CD14-positive monocyte (primary cell): ENCODE results near the gene NEGR1. TPM values are rescaled to one million over a fixed set of nuclear protein-coding genes. Genes with fewer than 3 reads are reported as not detected.

ENCODE experiments used
- DNase-seq, 3 donors: peaks; one replicate each; pipeline ENCODE4 v3.0.0-alpha.2; 2011 to 2022
- H2AFZ ChIP-seq: 2 replicates; pipeline ENCODE4 v1.6.0; 2012; ENCODE audit warnings: mild to moderate bottlenecking, low read depth, low read length, inconsistent platforms; ENCODE audit not compliant: insufficient read depth, poor library complexity, severe bottlenecking
- H3K27ac ChIP-seq, 2 donors: 1 replicate in 1 of 2; 2 replicates in 1 of 2; pipeline ENCODE4 v1.5.1; 2012 to 2013; ENCODE audit warnings: low read length in 2 of 2, control low read depth in 1 of 2, inconsistent platforms in 1 of 2, low read depth in 1 of 2, mild to moderate bottlenecking in 1 of 2
- H3K27me3 ChIP-seq, 2 donors: one replicate each; pipeline versions ENCODE4 v1.6.0 to v1.6.1; 2011 to 2013; ENCODE audit warnings: low read length in 2 of 2; ENCODE audit not compliant: control insufficient read depth in 2 of 2, insufficient read depth in 2 of 2
- H3K36me3 ChIP-seq, 2 donors: replicated peaks in 1 of 2; 1 replicate in 1 of 2; 2 replicates in 1 of 2; pipeline versions ENCODE4 v1.5.1 to v1.6.1; 2012 to 2013; ENCODE audit warnings: low read length in 2 of 2, control low read depth in 1 of 2, inconsistent platforms in 1 of 2, mild to moderate bottlenecking in 1 of 2; ENCODE audit not compliant: insufficient read depth in 2 of 2, control insufficient read depth in 1 of 2
- H3K4me1 ChIP-seq, 2 donors: 1 replicate in 1 of 2; 2 replicates in 1 of 2; pipeline versions ENCODE4 v1.5.1 to v1.6.1; 2012 to 2013; ENCODE audit warnings: low read length in 2 of 2, control low read depth in 1 of 2, inconsistent platforms in 1 of 2, mild to moderate bottlenecking in 1 of 2, moderate library complexity in 1 of 2; ENCODE audit not compliant: insufficient read depth in 2 of 2, control insufficient read depth in 1 of 2
- H3K4me2 ChIP-seq: replicated peaks from 2 replicates; pipeline ENCODE3; 2012; ENCODE audit warnings: low read length, moderate library complexity, mild to moderate bottlenecking; ENCODE audit not compliant: poor library complexity, severe bottlenecking; ENCODE audit errors: extremely low read depth
- H3K4me3 ChIP-seq, 3 experiments: fragments of 200-600 bp in 1 of 3; sonication (generic) in 1 of 3; replicated peaks in 1 of 3; 1 replicate in 2 of 3; 2 replicates in 1 of 3; pipeline ENCODE4 v1.5.1; 2011 to 2013; ENCODE audit warnings: low read length in 3 of 3, mild to moderate bottlenecking in 3 of 3, control low read depth in 2 of 3, low read depth in 2 of 3, inconsistent platforms in 1 of 3, moderate library complexity in 1 of 3
- H3K79me2 ChIP-seq: 2 replicates; pipeline ENCODE4 v1.6.0; 2012; ENCODE audit warnings: mild to moderate bottlenecking, control low read depth, inconsistent platforms, low read length, moderate library complexity; ENCODE audit not compliant: insufficient read depth
- H3K9ac ChIP-seq: 2 replicates; pipeline ENCODE4 v1.6.0; 2017; ENCODE audit warnings: low read length, mild to moderate bottlenecking; ENCODE audit not compliant: insufficient read depth, poor library complexity, severe bottlenecking
- H3K9me3 ChIP-seq, 2 donors: replicated peaks in 1 of 2; 1 replicate in 1 of 2; 2 replicates in 1 of 2; pipeline versions ENCODE4 v1.5.1 to v1.6.1; 2012 to 2013; ENCODE audit warnings: low read length in 2 of 2, control low read depth in 1 of 2; ENCODE audit not compliant: control insufficient read depth in 1 of 2, insufficient read depth in 1 of 2
- H4K20me1 ChIP-seq: 2 replicates; pipeline ENCODE4 v1.6.0; 2012; ENCODE audit warnings: mild to moderate bottlenecking, low read length, control low read depth, moderate library complexity; ENCODE audit not compliant: insufficient read depth
- H3K27ac Mint-ChIP-seq, 7 donors: one replicate each; pipeline ENCODE4 v1.8.0; 2020; ENCODE audit warnings: mild to moderate bottlenecking in 7 of 7, mixed read lengths in 7 of 7, moderate library complexity in 6 of 7, inconsistent platforms in 2 of 7
- H3K27me3 Mint-ChIP-seq, 3 donors: one replicate each; pipeline ENCODE4 v1.8.0; 2021 to 2022; ENCODE audit warnings: low read depth in 3 of 3, mild to moderate bottlenecking in 3 of 3, mixed read lengths in 3 of 3, moderate library complexity in 3 of 3, inconsistent platforms in 1 of 3
- H3K36me3 Mint-ChIP-seq, 2 donors: one replicate each; pipeline ENCODE4 v1.8.0; 2020; ENCODE audit warnings: mixed read lengths in 2 of 2, inconsistent platforms in 1 of 2, mild to moderate bottlenecking in 1 of 2
- H3K4me1 Mint-ChIP-seq: one replicate; pipeline ENCODE4 v1.8.0; 2020; ENCODE audit warnings: mild to moderate bottlenecking, mixed read lengths
- H3K4me3 Mint-ChIP-seq, 2 donors: one replicate each; pipeline ENCODE4 v1.8.0; 2020; ENCODE audit warnings: mild to moderate bottlenecking in 2 of 2, mixed read lengths in 2 of 2, moderate library complexity in 1 of 2
- H3K9me3 Mint-ChIP-seq, 7 donors: one replicate each; pipeline ENCODE4 v1.8.0; 2020 to 2022; ENCODE audit warnings: mixed read lengths in 7 of 7, mild to moderate bottlenecking in 6 of 7, moderate library complexity in 6 of 7, inconsistent platforms in 2 of 7
- CTCF ChIP-seq: fragments of 200-600 bp; IDR thresholded peaks from one replicate; pipeline ENCODE4 v1.8.0; 2022; ENCODE audit warnings: antibody characterized with exemption, mild to moderate bottlenecking
- WGBS: methylation state at CpG from one replicate; pipeline ENCODE4 v1.1.5; 2013; ENCODE audit warnings: missing lambda C conversion rate; ENCODE audit not compliant: insufficient coverage; 5-methylcytosine and 5-hydroxymethylcytosine counted together
- intact Hi-C, 2 donors: fragments of 100-400 bp; cut with micrococcal nuclease; formaldehyde crosslinking; loops; one replicate each; pipeline versions ENCODE4 v1.15.0 to v1.15.1; 2023
- polyA plus RNA-seq, 3 donors: library from polyadenylated mRNA; depleted of rRNA in 1 of 3; unstranded in 2 of 3; stranded (reverse) in 1 of 3; fragments of 300-500 nt in 2 of 3; fragments of >200 nt in 1 of 3; fragmentation: Illumina TruSeq in 2 of 3; gene quantifications; 1 replicate in 2 of 3; 2 replicates in 1 of 3; pipeline ENCODE4 v1.2.3, GENCODE V29; 2012 to 2021

Gene NEGR1
- polyA plus RNA-seq, 3 donors, result 0.03 to 0.15 (median 0.13) TPM

GRCh38 chr1:71647513-71648300, 634.6 kb downstream of the NEGR1 start:
- Histone ChIP-seq H4K20me1 (no peaks in the 10 kb centered on the region), H3K36me3 (no peaks in the 10 kb centered on the region), H3K79me2 (no peaks in the 10 kb centered on the region), H3K27ac (no peak overlapping the region), H3K9ac (no peak overlapping the region), H3K4me2 (no peak overlapping the region), H3K27me3 (no peaks in the 10 kb centered on the region), H3K9me3 (peaks cover 0 to 3% of the 10 kb centered on the region in 2 donors), H3K4me1 (no peaks in the 10 kb centered on the region), H3K4me3 (no peak overlapping the region), H2AFZ (no peak overlapping the region)
- Mint-ChIP-seq H3K4me1 (no peaks in the 10 kb centered on the region), H3K27me3 (no peaks in the 10 kb centered on the region), H3K27ac (no peak overlapping the region), H3K9me3 (peaks cover 0 to 2% (median 0%) of the 10 kb centered on the region in 7 donors), H3K36me3 (no peaks in the 10 kb centered on the region), H3K4me3 (no peak overlapping the region)
- DNase-seq, result no peak
- intact Hi-C loops, result no loop called here
- no peak for TF ChIP-seq CTCF
- no CpG with 5 or more reads among the region's 1 CpG for WGBS

DNA sequence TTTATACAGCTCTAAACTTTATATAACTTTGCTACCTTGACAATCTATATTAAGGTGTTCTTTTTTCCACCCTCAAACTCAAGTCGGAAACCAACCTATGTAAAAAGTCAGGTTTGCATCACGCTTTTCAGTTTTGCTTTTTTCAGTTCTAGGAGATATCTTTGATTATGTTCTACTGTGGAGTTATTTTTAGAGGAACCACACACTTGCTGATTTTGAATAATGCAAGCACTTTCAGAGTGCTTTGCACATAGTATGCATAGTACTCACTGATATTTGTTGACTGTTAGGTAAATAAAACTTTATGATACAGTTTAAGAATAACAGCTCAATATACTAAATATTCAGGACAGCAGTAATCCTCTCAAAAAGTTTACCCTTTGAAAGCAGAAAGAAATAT, 637.3 kb downstream of the NEGR1 start:
- no CpG with 5 or more reads among the region's 2 CpGs for WGBS

More for the DNA sequence above, 637.3 kb downstream of the NEGR1 start:
- no peaks in the 10 kb centered on the region for H3K27me3 Mint-ChIP-seq
- no peak overlapping the region for H3K27ac Mint-ChIP-seq
- no peak overlapping the region for H3K27ac ChIP-seq
- no peaks in the 10 kb centered on the region for H3K79me2 ChIP-seq
- DNase-seq, result no peak
- no peaks in the 10 kb centered on the region for H3K27me3 ChIP-seq
- no peak overlapping the region for H2AFZ ChIP-seq
- intact Hi-C loops, result no loop called here
- TF ChIP-seq CTCF, result no peak
- H3K4me1 Mint-ChIP-seq, result no peaks in the 10 kb centered on the region
- peaks cover 0 to 2% (median 0%) of the 10 kb centered on the region in 7 donors for H3K9me3 Mint-ChIP-seq
- no peaks in the 10 kb centered on the region for H3K9me3 ChIP-seq
- H3K4me1 ChIP-seq, result no peaks in the 10 kb centered on the region
- H4K20me1 ChIP-seq, result no peaks in the 10 kb centered on the region
- H3K4me2 ChIP-seq, result no peak overlapping the region
- H3K9ac ChIP-seq, result no peak overlapping the region
- no peak overlapping the region for H3K4me3 ChIP-seq
- H3K36me3 Mint-ChIP-seq, result no peaks in the 10 kb centered on the region
- no peaks in the 10 kb centered on the region for H3K36me3 ChIP-seq
- no peak overlapping the region for H3K4me3 Mint-ChIP-seq
